Kidney epithelial cell (primary cell): Measurements from ENCODE around the gene FXR2. TPM values are rescaled to one million over a fixed set of nuclear protein-coding genes. Genes with fewer than 3 reads are reported as not detected.

Experiments used
- DNase-seq: peaks from one replicate; pipeline ENCODE4 v3.0.0-alpha.2; 2010; ENCODE audit warnings: low read depth
- H3K27me3 ChIP-seq: 2 replicates; pipeline ENCODE4 v1.6.0; 2011; ENCODE audit warnings: low read length; ENCODE audit not compliant: control insufficient read depth, insufficient read depth
- H3K36me3 ChIP-seq: 2 replicates; pipeline ENCODE4 v1.5.1; 2011; ENCODE audit warnings: low read length; ENCODE audit not compliant: control insufficient read depth, insufficient read depth
- H3K4me3 ChIP-seq: 2 replicates; pipeline ENCODE4 v1.5.1; 2011; ENCODE audit warnings: low read depth, mild to moderate bottlenecking, control low read depth, low read length
- total RNA-seq: library from RNA; depleted of rRNA; stranded (reverse); fragments of >200 nt; gene quantifications from 2 replicates; pipeline ENCODE4 v1.2.3, GENCODE V29; 2015
- TF ChIP-seq, protein P1 (sequence below): IDR thresholded peaks from 2 replicates; pipeline ENCODE4 v1.5.1; 2011; ENCODE audit warnings: mild to moderate bottlenecking, moderate library complexity, low read length, control low read depth, inconsistent platforms; ENCODE audit not compliant: insufficient read depth, poor library complexity, severe bottlenecking

The FXR2 gene
- 43.0 and 45.7 TPM in 2 replicates for total RNA-seq

DNA sequence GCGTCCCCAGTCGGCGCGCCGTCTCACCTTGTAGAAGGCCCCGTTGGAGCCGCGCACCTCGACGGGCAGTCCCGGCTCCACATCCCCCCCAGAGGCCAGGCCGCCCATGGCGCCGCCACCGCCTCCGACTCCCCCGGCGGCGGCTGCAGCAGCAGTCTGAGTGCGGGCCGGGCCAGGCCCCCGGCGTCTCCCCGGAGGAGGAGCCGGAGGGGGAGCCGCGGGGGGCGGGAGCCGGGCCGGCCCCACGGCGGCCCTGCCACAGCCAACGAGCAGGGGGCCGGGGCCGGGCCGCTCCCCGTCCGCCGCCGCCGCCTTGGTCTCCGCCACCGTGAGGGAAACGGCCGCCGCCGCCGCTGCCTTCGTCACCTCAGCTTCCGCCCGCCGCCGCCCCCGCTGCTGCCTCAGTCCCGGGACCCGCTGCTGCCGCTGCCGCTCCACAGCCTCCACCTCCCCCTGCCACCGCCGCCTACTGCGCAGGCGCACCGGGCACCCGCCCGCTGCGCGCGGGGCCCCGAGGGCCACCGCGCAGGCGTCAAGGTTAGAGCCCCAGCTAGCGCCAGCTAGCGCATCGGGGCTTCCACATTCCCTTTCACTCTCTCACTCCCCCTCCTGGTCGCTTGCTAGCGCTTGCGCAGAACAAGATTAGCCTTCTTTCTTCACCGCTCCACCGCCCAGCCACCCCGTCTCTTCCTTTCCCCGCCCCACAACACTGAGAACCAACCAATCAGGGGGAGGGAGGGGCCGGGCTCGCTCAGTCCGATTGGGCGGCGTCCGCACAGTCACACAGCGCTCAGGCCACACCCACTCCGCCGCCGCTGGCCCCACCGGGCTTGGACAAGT lies at the start of gene FXR2:
Gene FXR2 (minus strand): TSS at position 473 of the 840 bp plus-strand sequence. CDS start 365 bp downstream, at position 108.
- H3K27me3 ChIP-seq = no peaks in the 10 kb centered on the region
- no peaks in the 10 kb centered on the region for H3K36me3 ChIP-seq
- H3K4me3 ChIP-seq = peak within 1 kb of the TSS; percentile 76
- TF ChIP-seq, protein P1, sequence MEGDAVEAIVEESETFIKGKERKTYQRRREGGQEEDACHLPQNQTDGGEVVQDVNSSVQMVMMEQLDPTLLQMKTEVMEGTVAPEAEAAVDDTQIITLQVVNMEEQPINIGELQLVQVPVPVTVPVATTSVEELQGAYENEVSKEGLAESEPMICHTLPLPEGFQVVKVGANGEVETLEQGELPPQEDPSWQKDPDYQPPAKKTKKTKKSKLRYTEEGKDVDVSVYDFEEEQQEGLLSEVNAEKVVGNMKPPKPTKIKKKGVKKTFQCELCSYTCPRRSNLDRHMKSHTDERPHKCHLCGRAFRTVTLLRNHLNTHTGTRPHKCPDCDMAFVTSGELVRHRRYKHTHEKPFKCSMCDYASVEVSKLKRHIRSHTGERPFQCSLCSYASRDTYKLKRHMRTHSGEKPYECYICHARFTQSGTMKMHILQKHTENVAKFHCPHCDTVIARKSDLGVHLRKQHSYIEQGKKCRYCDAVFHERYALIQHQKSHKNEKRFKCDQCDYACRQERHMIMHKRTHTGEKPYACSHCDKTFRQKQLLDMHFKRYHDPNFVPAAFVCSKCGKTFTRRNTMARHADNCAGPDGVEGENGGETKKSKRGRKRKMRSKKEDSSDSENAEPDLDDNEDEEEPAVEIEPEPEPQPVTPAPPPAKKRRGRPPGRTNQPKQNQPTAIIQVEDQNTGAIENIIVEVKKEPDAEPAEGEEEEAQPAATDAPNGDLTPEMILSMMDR = peak; percentile 70
- DNase-seq = peak; percentile 96

DNA sequence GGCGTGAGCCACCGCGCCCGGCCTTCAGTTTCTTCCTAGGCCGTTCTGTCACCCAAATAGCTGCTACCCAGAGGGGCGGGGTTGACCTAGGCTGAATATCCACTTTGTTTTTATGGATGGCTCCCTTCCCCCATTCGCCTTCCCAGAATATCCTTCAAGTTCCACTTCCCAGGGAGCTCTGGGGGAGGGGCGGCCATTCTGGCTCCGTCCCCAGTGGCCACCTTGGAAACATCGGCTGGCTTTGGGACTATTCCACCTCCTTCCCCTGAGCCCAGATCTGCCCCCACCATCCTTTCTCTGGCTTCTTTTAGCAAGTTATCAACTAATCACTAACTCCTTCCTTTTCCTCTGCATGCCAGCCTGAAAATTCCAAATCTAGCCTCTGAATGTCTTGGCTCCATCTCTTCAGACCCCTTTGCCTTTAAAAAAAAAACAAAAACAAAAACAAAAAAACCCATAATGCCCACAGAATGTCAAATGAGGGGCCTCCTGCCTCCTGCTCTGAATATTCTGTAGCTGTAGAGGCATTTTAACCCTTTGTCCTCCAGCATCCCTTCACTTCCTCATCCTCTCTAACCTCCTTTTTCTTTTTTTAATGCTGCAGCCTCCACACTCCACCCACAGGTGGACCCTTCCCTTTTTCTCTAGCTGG lies 42.4 kb upstream of the FXR2 start:
- TF ChIP-seq, protein P1 = no peak
- Histone ChIP-seq H3K4me3 (no peak overlapping the region), H3K27me3 (peaks cover 21% of the 10 kb centered on the region), H3K36me3 (no peaks in the 10 kb centered on the region)
- DNase-seq = no peak

DNA sequence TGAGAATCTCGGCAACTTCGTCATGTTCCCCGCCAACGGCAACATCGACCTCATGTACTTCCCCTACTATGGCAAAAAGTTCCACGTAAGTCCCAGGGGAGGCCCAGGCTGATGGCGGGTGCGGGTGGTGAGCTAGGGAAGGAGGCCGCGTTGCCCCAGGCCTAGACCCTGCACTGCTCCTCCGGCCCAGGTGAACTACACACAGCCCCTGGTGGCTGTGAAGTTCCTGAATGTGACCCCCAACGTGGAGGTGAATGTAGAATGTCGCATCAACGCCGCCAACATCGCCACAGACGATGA lies 40.8 kb upstream of the FXR2 start:
- Histone ChIP-seq H3K27me3 (peaks cover 37% of the 10 kb centered on the region), H3K36me3 (no peaks in the 10 kb centered on the region), H3K4me3 (no peak overlapping the region)
- TF ChIP-seq, protein P1 = no peak
- no peak for DNase-seq

GRCh38 chr17:7654832-7655540 lies 40.3 kb upstream of the FXR2 start:
- Histone ChIP-seq H3K4me3 (no peak overlapping the region), H3K36me3 (no peaks in the 10 kb centered on the region), H3K27me3 (peaks cover 42% of the 10 kb centered on the region)
- TF ChIP-seq, protein P1 = no peak
- DNase-seq = no peak

- Histone ChIP-seq H3K4me3 (no peak overlapping the region), H3K36me3 (no peaks in the 10 kb centered on the region), H3K27me3 (peaks cover 45% of the 10 kb centered on the region)
- TF ChIP-seq, protein P1 = no peak
- DNase-seq = no peak
These were observed 38.0 kb upstream of the FXR2 start for GRCh38 chr17:7652388-7653356.
